ENCODE data around the gene ARL8B.

DNA sequence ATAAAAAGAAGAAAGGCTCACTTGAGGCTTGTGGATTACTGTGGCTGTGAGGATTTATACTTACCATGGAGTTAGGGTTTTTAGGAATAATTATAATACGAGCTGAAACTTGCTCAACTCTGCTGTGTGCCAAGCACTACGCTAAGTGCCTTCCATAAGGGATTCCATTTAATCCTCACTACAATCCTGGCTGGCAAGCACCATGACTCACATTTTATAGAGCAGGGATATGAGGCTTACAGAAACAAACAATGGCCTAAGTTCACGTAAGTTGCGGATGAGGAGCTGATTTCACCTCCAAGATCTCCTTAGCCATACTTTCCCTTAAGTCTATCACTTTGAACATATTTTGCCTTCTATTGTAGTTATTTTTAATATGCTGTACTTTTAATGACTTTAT lies 43.9 kb upstream of the ARL8B start:
- TF ChIP-seq POLR2A (IDR thresholded peaks at IDR 0.05): no peak
- TF ChIP-seq, protein P1, sequence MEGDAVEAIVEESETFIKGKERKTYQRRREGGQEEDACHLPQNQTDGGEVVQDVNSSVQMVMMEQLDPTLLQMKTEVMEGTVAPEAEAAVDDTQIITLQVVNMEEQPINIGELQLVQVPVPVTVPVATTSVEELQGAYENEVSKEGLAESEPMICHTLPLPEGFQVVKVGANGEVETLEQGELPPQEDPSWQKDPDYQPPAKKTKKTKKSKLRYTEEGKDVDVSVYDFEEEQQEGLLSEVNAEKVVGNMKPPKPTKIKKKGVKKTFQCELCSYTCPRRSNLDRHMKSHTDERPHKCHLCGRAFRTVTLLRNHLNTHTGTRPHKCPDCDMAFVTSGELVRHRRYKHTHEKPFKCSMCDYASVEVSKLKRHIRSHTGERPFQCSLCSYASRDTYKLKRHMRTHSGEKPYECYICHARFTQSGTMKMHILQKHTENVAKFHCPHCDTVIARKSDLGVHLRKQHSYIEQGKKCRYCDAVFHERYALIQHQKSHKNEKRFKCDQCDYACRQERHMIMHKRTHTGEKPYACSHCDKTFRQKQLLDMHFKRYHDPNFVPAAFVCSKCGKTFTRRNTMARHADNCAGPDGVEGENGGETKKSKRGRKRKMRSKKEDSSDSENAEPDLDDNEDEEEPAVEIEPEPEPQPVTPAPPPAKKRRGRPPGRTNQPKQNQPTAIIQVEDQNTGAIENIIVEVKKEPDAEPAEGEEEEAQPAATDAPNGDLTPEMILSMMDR (IDR thresholded peaks at IDR 0.05): no peak

Measured in ovary (tissue), 3 donors.